H9 (cell line): ENCODE results near the gene SLA2. TPM values are rescaled to one million over a fixed set of nuclear protein-coding genes. Genes with fewer than 3 reads are reported as not detected.
A peak's percentile ranks its signal among the peaks of the same experiment; 100 is the strongest.

Experiments
- DNase-seq: peaks from one replicate; pipeline ENCODE4 v3.0.0-alpha.2; 2017
- H2AFZ ChIP-seq: one replicate; pipeline ENCODE4 v1.6.1; 2013; ENCODE audit warnings: mild to moderate bottlenecking, low read length, control low read depth, moderate library complexity
- H2AK5ac ChIP-seq: 2 replicates; pipeline ENCODE4 v1.6.1; 2013; ENCODE audit warnings: low read length, control low read depth, mixed read lengths; ENCODE audit not compliant: insufficient read length
- H2BK120ac ChIP-seq: one replicate; pipeline ENCODE4 v1.6.1; 2013; ENCODE audit warnings: low read depth, mild to moderate bottlenecking, low read length, control low read depth, inconsistent platforms; ENCODE audit not compliant: poor library complexity, severe bottlenecking
- H2BK12ac ChIP-seq: 2 replicates; pipeline ENCODE4 v1.6.1; 2013; ENCODE audit warnings: low read length, control low read depth, mixed read lengths, low read depth; ENCODE audit not compliant: insufficient read length
- H2BK15ac ChIP-seq: 2 replicates; pipeline ENCODE4 v1.6.1; 2013; ENCODE audit warnings: low read depth, low read length, control low read depth
- H2BK20ac ChIP-seq: one replicate; pipeline ENCODE4 v1.6.1; 2013; ENCODE audit warnings: low read depth, mild to moderate bottlenecking, low read length, control low read depth, inconsistent platforms; ENCODE audit not compliant: poor library complexity, severe bottlenecking
- H2BK5ac ChIP-seq: 2 replicates; pipeline ENCODE4 v1.6.1; 2013; ENCODE audit warnings: low read length, control low read depth, mixed read lengths; ENCODE audit not compliant: insufficient read length
- H3K14ac ChIP-seq: 2 replicates; pipeline ENCODE4 v1.6.1; 2013; ENCODE audit warnings: low read length, control low read depth; ENCODE audit not compliant: insufficient read depth
- H3K18ac ChIP-seq: 2 replicates; pipeline ENCODE4 v1.6.1; 2013; ENCODE audit warnings: low read depth, mild to moderate bottlenecking, mixed read lengths, low read length, control low read depth; ENCODE audit not compliant: insufficient read length
- H3K23ac ChIP-seq: 2 replicates; pipeline ENCODE4 v1.6.1; 2013; ENCODE audit warnings: low read length, control low read depth, mixed read lengths, low read depth; ENCODE audit not compliant: insufficient read length
- H3K23me2 ChIP-seq: 2 replicates; pipeline ENCODE4 v1.6.1; 2013; ENCODE audit warnings: low read depth, mild to moderate bottlenecking, mixed read lengths, low read length, control low read depth; ENCODE audit not compliant: insufficient read length, poor library complexity, severe bottlenecking
- H3K27ac ChIP-seq: 2 replicates; pipeline ENCODE4 v1.5.1; 2013; ENCODE audit warnings: low read length, control low read depth, mixed read lengths, low read depth; ENCODE audit not compliant: insufficient read length
- H3K27me3 ChIP-seq: 2 replicates; pipeline ENCODE4 v1.6.1; 2013; ENCODE audit warnings: low read length, control low read depth, inconsistent platforms; ENCODE audit not compliant: insufficient read depth
- H3K4ac ChIP-seq: 2 replicates; pipeline ENCODE4 v1.6.1; 2013; ENCODE audit warnings: low read depth, mild to moderate bottlenecking, control low read depth, inconsistent platforms, low read length, moderate library complexity
- H3K4me1 ChIP-seq: 2 replicates; pipeline ENCODE4 v1.6.1; 2013; ENCODE audit warnings: low read length, control low read depth, inconsistent platforms; ENCODE audit not compliant: insufficient read depth
- H3K4me2 ChIP-seq: 2 replicates; pipeline ENCODE4 v1.6.1; 2013; ENCODE audit warnings: low read length, control low read depth, mixed read lengths; ENCODE audit not compliant: insufficient read length, insufficient read depth
- H3K56ac ChIP-seq: 2 replicates; pipeline ENCODE4 v1.6.1; 2013; ENCODE audit warnings: low read depth, mild to moderate bottlenecking, mixed read lengths, low read length, control low read depth; ENCODE audit not compliant: insufficient read length
- H3K79me1 ChIP-seq: 2 replicates; pipeline ENCODE4 v1.6.1; 2013; ENCODE audit warnings: low read depth, mild to moderate bottlenecking, moderate library complexity, low read length, control low read depth, inconsistent platforms; ENCODE audit not compliant: insufficient read depth, poor library complexity, severe bottlenecking
- H3K79me2 ChIP-seq: 2 replicates; pipeline ENCODE4 v1.6.1; 2013; ENCODE audit warnings: low read length, control low read depth, inconsistent platforms; ENCODE audit not compliant: insufficient read depth
- H3K9ac ChIP-seq: 2 replicates; pipeline ENCODE4 v1.6.1; 2013; ENCODE audit warnings: low read length, control low read depth, mixed read lengths; ENCODE audit not compliant: insufficient read length; ENCODE audit errors: extremely low read depth
- H3K9me3 ChIP-seq: one replicate; pipeline ENCODE4 v1.6.1; 2013; ENCODE audit warnings: low read depth, low read length, inconsistent platforms; ENCODE audit not compliant: control insufficient read depth
- H3T11ph ChIP-seq: one replicate; pipeline ENCODE4 v1.6.1; 2013; ENCODE audit warnings: mild to moderate bottlenecking, low read length, control low read depth, inconsistent platforms
- H4K20me1 ChIP-seq: one replicate; pipeline ENCODE4 v1.6.1; 2013; ENCODE audit not compliant: control insufficient read depth, insufficient read length, insufficient read depth
- H4K5ac ChIP-seq: 2 replicates; pipeline ENCODE4 v1.6.1; 2013; ENCODE audit warnings: low read depth, mild to moderate bottlenecking, mixed read lengths, low read length, control low read depth; ENCODE audit not compliant: insufficient read length
- H4K8ac ChIP-seq: replicated peaks from 2 replicates; pipeline ENCODE4 v1.6.1; 2013; ENCODE audit warnings: low read length, control low read depth, mixed read lengths, low read depth; ENCODE audit not compliant: insufficient read length
- H4K91ac ChIP-seq: 2 replicates; pipeline ENCODE4 v1.6.1; 2013; ENCODE audit warnings: low read depth, mild to moderate bottlenecking, moderate library complexity, mixed read lengths, low read length, control low read depth; ENCODE audit not compliant: insufficient read length
- H3K27ac Mint-ChIP-seq, 3 experiments: 2 replicates in 2 of 3; 3 replicates in 1 of 3; pipeline ENCODE4 v1.8.0; 2020 to 2021; ENCODE audit warnings: mixed read lengths in 3 of 3, mild to moderate bottlenecking in 1 of 3, moderate library complexity in 1 of 3
- H3K27me3 Mint-ChIP-seq: 2 replicates; pipeline ENCODE4 v1.8.0; 2021; ENCODE audit warnings: low read depth, mild to moderate bottlenecking, moderate library complexity, mixed read lengths
- H3K36me3 Mint-ChIP-seq, 3 experiments: 2 replicates in 2 of 3; 3 replicates in 1 of 3; pipeline ENCODE4 v1.8.0; 2020 to 2021; ENCODE audit warnings: low read depth in 3 of 3, mixed read lengths in 3 of 3; ENCODE audit not compliant: insufficient read depth in 1 of 3
- H3K4me1 Mint-ChIP-seq, 2 experiments: 2 replicates each; pipeline ENCODE4 v1.8.0; 2020; ENCODE audit warnings: mixed read lengths in 2 of 2
- H3K4me3 Mint-ChIP-seq, 2 experiments: 2 replicates in 1 of 2; 3 replicates in 1 of 2; pipeline ENCODE4 v1.8.0; 2020 to 2021; ENCODE audit warnings: mild to moderate bottlenecking in 2 of 2, mixed read lengths in 2 of 2, moderate library complexity in 1 of 2
- H3K9me3 Mint-ChIP-seq, 2 experiments: 2 replicates in 1 of 2; 3 replicates in 1 of 2; pipeline ENCODE4 v1.8.0; 2020; ENCODE audit warnings: mild to moderate bottlenecking in 2 of 2, mixed read lengths in 2 of 2, moderate library complexity in 1 of 2
- WGBS: extraction: QIAGEN DNeasy Blood & Tissue Kit; methylation state at CpG from one replicate; pipeline ENCODE4 v1.1.7; 2013; ENCODE audit warnings: missing lambda C conversion rate, low lambda C conversion rate, mixed read lengths; ENCODE audit not compliant: insufficient read length; ENCODE audit errors: extremely low coverage; 5-methylcytosine and 5-hydroxymethylcytosine counted together
- total RNA-seq: library from RNA; stranded (reverse); gene quantifications from 2 replicates; pipeline ENCODE4 v1.2.1, GENCODE V29; 2021
- TF ChIP-seq, protein P1 (sequence below): fragments of 200-600 bp; sonication (generic); conservative IDR thresholded peaks from 3 replicates; pipeline ENCODE4 v1.8.0; 2021; ENCODE audit warnings: antibody characterized with exemption, mild to moderate bottlenecking

SLA2 gene
- total RNA-seq, 1 experiment from 2014 or later = 0.20 TPM

DNA sequence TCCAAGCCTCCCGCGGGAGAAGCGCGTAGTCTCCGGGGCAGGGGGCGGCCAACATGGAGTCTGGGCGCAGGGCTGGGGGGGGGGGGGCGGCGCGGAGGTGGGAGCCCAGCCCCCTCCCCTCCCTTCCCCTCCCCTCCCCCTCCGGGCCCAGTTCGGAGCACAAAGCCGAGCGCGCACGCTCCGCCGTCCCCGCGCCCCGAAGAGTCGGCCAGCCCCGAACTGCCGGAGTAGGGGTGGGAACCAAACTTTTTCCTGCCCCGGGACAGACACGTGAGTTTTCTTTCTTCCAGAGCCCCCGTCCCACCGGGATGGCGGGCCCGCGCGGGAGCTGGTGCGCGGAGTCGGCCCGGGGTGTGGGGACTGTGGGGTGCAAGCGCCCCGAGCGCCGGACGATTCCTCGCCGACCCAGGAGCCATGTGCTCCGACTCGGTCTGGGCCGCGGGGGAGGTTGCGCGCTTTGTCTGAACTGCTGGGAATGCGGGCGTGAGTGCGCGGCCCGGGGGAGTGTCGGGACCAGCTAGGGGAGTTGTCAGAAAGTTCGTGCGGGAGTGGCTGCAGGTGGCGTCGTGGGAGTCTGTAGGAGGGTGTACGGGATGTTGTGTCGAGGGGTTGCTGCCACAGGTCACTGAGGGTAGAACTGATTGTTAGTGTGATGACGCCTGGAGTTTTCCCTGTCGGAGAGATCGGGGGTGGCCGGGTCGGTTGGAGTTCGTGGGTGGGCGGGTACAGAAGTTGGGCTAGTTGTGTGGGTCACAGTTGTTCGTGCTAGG is 71.4 kb downstream of the SLA2 start:
- Histone ChIP-seq H3K9me3 (no peaks in the 10 kb centered on the region), H3K23ac (no peak overlapping the region), H3K9ac (peak overlapping the region; percentile 60), H3K18ac (peak overlapping the region; percentile 2), H3T11ph (no peak overlapping the region), H3K27ac (no peak overlapping the region), H2BK15ac (no peak overlapping the region), H4K5ac (no peak overlapping the region), H3K79me1 (no peaks in the 10 kb centered on the region), H2AFZ (no peak overlapping the region), H3K79me2 (peaks cover 12% of the 10 kb centered on the region; the same call in 1 of the 2 replicates), H3K4ac (no peak overlapping the region; the same call in 1 of the 2 replicates), H3K4me1 (peaks cover 8% of the 10 kb centered on the region), H2BK5ac (no peak overlapping the region), H4K20me1 (no peaks in the 10 kb centered on the region), H2BK12ac (no peak overlapping the region), H3K27me3 (no peaks in the 10 kb centered on the region), H2BK120ac (no peak overlapping the region), H4K8ac (no peak overlapping the region), H3K56ac (no peak overlapping the region), H3K23me2 (peaks cover 30% of the 10 kb centered on the region), H2AK5ac (no peak overlapping the region), H3K4me2 (peak overlapping the region; percentile 78), H3K14ac (peak overlapping the region; percentile 93), H4K91ac (no peak overlapping the region), H2BK20ac (no peak overlapping the region)
- no peaks in the 10 kb centered on the region; a peak in 1 of 5 replicates for H3K9me3 Mint-ChIP-seq
- no CpG with 5 or more reads among the region's 69 CpGs for WGBS
- peak overlapping the region; percentile 89 to 92 for H3K4me3 Mint-ChIP-seq
- H3K27me3 Mint-ChIP-seq = no peaks in the 10 kb centered on the region
- peak overlapping the region; percentile 16 to 89 (median 33); a peak in 5 of 7 replicates for H3K27ac Mint-ChIP-seq
- peak; percentile 55 for DNase-seq
- peaks cover 10 to 19% (median 16%) of the 10 kb centered on the region in 3 experiments; a peak in 6 of 7 replicates for H3K36me3 Mint-ChIP-seq
- TF ChIP-seq, protein P1, sequence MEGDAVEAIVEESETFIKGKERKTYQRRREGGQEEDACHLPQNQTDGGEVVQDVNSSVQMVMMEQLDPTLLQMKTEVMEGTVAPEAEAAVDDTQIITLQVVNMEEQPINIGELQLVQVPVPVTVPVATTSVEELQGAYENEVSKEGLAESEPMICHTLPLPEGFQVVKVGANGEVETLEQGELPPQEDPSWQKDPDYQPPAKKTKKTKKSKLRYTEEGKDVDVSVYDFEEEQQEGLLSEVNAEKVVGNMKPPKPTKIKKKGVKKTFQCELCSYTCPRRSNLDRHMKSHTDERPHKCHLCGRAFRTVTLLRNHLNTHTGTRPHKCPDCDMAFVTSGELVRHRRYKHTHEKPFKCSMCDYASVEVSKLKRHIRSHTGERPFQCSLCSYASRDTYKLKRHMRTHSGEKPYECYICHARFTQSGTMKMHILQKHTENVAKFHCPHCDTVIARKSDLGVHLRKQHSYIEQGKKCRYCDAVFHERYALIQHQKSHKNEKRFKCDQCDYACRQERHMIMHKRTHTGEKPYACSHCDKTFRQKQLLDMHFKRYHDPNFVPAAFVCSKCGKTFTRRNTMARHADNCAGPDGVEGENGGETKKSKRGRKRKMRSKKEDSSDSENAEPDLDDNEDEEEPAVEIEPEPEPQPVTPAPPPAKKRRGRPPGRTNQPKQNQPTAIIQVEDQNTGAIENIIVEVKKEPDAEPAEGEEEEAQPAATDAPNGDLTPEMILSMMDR = no peak
- H3K4me1 Mint-ChIP-seq = peaks cover 49 to 50% of the 10 kb centered on the region in 2 experiments
